Stimulated activated CD4-positive, alpha-beta T cell treated with anti-CD3 and anti-CD28 coated beads, Interleukin-15, amount 100 ng/mL, for 24 hours (primary cell): ENCODE results near the gene CROCC.

Experiments
- DNase-seq: peaks from one replicate; pipeline ENCODE4 v3.0.0-alpha.2; 2020

The CROCC gene

GRCh38 chr1:17014671-17015567, 93.2 kb downstream of the CROCC start:
- no peak for DNase-seq

- DNase-seq, result no peak
These were observed 94.6 kb downstream of the CROCC start for GRCh38 chr1:17016317-17016661.

- DNase-seq, result no peak
These were observed 95.7 kb downstream of the CROCC start for GRCh38 chr1:17017435-17017834.

- no peak for DNase-seq
These were observed 97.1 kb downstream of the CROCC start for GRCh38 chr1:17018849-17019248.

GRCh38 chr1:17020502-17020901, 98.8 kb downstream of the CROCC start:
- DNase-seq, result no peak

GRCh38 chr1:17021896-17022295, 100.2 kb downstream of the CROCC start:
- no peak for DNase-seq
